Tibial nerve (tissue), 3 donors: Measurements from ENCODE around the gene OPCML.

ENCODE experiments used
- POLR2A ChIP-seq, 2 donors: fragments of 450-650 bp; IDR thresholded peaks; one replicate each; pipeline ENCODE4 v1.6.1; 2017; ENCODE audit warnings: antibody characterized with exemption in 2 of 2, mild to moderate bottlenecking in 2 of 2, moderate library complexity in 2 of 2
- TF ChIP-seq, protein P1 (sequence below), 5 experiments: fragments of 200-600 bp in 3 of 5; fragments of 450-650 bp in 2 of 5; sonication (generic) in 3 of 5; IDR thresholded peaks; one replicate each; pipeline ENCODE4 v1.5.1; 2016 to 2019; ENCODE audit warnings: antibody characterized with exemption in 5 of 5, mild to moderate bottlenecking in 3 of 5, moderate library complexity in 2 of 5

DNA sequence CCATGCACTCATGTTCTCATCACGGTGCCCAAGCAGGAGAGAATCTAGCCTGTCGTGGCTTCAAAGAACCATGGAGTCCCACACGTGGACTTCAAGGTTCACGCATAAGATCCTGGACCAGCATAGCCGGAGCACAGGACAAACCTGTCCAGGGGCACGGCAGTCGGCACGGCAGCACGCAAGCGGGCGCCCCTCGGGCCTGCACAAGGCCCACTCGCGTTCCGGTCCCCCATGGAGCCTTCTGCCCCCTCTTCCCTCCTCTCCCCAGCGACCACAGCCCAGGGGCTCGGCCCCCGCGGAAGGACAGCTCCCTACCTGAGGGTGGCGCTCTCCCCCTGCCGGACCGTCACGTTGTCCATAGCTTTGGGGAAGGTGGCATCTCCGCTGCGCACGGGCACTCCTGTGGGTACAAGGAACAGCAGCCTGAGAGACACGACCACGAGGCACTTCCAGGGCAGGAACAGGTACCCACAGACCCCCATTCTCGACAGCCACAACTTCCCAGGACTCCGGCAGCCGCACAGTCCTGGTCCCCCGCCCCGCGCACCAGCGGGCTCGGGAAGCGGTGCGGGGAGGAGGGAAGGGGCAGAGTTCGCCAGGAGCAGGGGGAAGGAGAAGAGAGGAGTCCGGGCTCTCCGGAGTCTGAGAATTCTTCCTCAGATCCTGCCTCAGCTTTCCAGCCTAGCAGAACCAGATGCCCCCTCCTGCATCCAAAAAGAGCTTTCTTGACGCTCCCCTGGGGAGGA lies 589.5 kb downstream of the OPCML start:
- TF ChIP-seq, protein P1, sequence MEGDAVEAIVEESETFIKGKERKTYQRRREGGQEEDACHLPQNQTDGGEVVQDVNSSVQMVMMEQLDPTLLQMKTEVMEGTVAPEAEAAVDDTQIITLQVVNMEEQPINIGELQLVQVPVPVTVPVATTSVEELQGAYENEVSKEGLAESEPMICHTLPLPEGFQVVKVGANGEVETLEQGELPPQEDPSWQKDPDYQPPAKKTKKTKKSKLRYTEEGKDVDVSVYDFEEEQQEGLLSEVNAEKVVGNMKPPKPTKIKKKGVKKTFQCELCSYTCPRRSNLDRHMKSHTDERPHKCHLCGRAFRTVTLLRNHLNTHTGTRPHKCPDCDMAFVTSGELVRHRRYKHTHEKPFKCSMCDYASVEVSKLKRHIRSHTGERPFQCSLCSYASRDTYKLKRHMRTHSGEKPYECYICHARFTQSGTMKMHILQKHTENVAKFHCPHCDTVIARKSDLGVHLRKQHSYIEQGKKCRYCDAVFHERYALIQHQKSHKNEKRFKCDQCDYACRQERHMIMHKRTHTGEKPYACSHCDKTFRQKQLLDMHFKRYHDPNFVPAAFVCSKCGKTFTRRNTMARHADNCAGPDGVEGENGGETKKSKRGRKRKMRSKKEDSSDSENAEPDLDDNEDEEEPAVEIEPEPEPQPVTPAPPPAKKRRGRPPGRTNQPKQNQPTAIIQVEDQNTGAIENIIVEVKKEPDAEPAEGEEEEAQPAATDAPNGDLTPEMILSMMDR (IDR thresholded peaks at IDR 0.05): peak in 4 of 5 experiments; percentile 19 to 42 (median 38)
- TF ChIP-seq POLR2A (IDR thresholded peaks at IDR 0.05): no peak
